NOMO-1 (cell line): ENCODE measurements around the gene SDSL.

Source experiments
- DNase-seq, 2 experiments: peaks; one replicate each; lab custom pipeline; 2025; ENCODE audit not compliant: unreplicated experiment in 2 of 2; lab: John Stamatoyannopoulos, UW

Gene SDSL

DNA sequence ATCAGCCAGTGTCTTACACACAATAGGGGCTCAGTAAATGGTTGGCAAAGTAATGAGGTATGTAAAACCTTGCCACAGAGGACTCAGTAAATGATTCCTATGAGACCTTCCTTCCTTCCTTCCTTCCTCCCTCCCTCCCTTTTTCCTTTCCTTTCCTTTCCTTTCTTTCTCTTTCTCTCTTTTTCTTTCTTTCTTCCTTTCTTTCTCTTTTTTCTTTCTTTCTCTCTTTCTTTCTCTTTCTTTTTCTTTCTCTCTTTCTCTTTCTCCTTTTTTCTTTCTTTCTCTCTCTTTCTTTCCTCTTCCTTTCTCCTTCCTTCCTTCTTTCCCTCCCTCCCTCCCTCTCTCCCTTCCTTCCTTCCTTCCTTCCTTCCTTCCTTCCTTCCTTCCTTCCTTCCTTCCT lies 26.0 kb upstream of the SDSL start:
- no peak for DNase-seq

DNA sequence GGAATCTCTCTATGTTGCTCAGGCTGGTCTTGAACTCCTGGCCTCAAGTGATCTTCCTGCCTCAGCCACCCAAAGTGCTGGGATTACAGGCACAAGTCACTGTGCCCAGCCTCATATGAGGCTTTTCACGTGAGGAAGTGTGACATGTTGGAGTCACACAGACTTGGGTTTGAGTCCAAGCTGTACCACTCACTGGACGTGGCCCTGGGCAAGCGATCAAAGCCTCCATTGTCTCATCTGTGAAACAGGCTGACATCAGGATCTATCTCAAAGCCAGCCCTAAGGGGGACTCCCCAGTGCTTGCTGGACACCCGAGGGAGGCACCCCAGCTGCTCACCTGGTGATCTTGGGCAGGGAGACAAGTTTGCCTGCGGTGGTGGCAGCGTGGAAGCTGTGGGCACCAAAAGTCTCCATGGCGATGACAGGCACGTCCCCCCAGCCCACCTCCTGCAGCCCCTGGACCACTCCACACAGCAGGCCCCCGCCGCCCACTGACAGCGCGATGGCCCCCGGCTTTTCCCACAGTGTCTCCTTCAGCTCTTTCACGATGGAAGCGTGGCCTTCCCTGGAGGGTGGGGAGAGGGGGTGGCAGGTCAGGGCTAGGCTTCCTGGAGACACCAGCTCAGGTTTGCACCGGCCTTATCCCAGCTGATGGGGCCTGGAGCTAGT lies 25.2 kb upstream of the SDSL start:
- DNase-seq = no peak

DNA sequence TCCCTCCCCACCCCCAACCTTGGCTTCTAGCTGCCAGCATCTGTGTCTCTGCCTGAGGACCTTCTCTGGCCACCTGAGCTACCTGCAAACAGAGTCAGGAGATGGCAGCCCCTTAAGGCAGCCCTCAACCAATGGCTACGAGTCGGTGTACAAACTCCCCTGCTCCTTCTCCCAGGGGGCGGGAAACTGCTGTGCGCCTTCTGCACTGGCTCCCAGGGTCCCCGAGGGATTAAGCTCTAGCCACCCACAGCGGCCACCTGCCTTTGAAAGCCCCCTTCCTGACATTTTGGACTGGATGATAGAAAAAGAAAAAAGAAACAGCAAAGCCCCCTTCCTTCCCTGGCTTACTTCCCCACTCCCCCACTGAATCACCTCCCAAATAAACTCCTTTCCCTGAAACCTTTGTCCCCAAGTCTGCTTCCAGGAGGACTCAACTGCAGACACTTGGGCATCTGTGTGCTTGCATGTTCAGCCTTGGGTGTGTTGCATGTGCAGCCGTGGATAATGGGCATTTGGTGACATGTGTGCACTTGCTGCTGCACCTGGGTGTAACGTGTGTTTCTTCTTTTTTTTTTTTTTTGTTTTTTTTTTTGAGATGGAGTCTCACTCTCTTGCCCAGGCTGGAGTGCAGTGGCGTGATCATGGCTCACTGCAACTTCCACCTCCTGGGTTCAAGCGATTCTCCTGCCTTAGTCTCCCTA lies 24.5 kb upstream of the SDSL start:
- DNase-seq = no peak

DNA sequence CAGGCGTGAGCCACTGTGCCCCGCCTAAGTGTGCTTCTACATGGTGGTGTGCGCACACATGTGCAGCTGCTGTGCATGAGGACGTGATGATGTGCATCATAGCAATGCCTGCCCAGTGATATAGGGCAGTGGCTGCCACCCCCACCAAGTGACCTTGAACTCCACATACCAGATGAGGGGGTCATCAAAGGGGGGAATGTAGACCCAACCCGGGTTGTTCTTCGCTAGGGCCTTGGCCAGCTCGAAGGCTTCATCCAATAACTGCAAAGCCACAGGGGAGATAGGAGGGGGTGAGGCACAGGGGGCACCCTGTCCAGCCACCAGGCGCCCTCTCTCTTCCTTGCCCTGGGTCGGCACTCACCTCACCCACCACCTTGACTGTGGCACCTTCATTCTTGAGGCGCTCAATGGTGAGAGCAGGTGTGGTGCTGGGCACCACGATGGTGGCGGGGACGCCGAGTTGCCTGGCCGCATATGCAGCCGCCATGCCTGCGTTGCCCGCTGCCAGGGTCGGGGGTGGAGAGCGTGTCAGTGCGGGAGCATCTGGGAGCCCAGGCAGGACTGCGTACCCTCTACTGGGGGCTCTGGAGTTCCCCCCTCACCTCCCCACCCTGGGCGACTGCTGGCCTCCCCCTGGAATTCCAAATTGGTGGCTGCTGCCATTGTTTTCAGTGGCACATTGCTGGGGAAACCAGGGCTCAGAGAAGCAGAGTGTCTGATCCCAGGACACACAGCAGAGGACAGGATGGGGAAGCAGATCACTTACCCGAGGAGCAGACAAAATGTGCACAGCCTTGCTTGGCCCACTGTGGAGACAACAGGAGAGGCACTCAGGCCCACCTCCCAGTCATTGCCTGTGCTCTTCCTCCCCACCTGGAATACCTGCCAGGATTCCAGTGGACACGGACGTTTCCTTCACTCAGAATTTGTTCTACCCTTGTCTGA lies 23.6 kb upstream of the SDSL start:
- no peak for DNase-seq

DNA sequence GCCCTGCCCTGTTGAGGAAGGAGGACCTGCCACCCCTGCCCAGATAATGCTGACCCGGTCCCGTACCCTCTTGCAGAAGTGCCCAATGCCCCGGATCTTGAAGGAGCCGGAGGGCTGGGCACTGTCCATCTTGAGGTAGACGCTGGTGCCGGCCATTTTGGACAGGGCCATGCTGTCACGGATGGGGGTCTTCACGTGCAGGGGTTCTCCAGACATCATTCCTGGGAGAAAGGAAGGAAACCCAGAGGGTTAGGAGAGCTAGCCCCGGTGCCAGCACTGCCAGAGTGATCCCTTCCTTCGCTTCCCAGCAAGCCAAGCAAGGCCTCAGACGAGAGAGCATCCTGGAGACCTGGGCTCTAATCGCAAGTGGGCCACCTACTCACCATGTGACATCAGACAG lies 22.7 kb upstream of the SDSL start:
- no peak for DNase-seq

DNA sequence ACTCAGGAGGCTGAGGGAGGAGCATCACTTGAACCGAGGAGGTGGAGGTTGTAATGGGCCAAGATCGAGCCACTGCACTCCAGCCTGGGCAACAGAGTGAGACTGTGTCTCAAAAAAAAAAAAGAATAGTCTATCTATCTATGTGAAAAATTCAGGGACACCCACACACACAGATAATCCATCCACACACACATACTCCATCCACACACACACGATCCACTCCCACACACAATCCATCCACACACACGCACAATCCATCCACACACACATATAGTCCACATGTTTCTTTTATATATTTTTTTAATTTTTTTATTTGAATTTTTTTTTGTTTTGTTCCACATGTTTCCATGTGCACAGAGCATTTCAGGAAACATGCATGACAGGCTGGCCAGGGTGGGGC lies 21.8 kb upstream of the SDSL start:
- DNase-seq = no peak

DNA sequence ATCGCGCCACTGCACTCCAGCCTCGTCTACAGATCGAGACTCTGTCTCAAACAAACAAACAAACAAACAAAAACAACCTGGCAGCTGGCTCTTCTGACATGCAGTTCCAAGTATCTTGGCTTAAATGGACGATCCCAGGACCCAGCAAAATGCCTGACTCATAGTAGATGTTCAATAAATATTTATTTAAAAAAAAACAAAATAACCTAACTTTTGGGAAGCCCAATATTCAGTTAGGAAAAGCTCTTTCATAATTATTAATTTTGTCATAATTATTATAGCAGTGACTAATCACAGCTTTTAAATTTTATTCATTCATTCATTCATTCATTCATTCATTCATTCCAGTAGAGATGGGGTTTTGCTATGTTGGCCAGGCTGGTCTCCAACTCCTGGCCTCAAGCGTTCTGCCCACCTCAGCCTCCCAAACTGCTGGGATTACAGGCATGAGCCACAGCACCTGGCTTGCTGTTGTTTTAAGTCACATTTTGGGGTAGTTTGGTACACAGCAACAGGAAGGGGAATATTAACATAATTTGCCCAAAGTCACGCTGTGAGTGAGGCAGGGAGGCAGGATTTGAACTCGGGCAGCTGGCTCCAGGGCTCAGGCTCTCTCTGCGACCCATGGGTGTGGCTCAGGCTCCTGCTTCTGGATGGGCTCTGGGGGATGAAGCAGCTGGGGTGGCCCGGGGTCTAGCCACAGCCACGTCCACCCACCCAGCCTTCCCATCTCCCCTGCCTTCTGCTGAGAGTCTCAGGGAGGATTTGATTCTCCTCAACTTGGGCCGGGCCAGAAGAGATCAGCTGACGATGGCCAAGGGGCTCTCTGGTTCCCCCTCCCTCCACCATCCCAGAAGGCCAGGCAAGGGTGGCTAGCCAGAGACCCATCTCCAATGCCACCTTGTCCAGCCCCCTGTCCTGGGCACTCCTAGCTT lies 20.8 kb upstream of the SDSL start:
- DNase-seq = no peak

DNA sequence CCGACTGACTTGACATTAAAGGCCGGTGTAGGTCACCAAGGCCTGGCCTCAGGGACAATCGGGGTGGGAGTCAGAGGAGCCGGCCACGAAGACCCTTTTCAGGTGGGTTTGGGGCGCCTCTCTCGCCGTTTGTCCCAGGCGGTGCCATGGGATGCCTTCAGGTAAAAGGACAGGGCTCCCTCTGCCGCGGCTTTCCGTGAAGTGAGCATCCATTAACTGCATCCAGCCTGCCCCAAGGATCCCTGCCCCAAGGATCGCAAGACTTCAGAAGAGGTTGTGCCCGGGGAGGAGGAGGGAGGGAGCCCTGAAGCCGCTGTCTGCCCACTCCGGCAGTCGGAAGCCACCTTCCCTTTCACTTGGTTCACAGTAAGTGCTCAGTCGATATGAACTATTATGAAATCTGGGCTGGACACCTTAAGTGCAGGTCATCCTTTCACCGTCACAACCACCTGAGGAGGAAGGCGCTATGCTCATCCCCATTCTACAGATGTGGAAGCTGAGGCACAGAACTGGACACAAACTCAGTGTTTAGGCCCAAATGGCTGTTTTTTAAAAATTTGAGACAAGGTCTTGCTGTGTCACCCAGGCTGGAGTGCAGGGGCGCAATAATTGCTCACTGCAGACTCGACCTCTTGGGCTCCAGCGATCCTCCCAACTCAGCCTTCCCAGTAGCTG lies 19.5 kb upstream of the SDSL start:
- no peak for DNase-seq

DNA sequence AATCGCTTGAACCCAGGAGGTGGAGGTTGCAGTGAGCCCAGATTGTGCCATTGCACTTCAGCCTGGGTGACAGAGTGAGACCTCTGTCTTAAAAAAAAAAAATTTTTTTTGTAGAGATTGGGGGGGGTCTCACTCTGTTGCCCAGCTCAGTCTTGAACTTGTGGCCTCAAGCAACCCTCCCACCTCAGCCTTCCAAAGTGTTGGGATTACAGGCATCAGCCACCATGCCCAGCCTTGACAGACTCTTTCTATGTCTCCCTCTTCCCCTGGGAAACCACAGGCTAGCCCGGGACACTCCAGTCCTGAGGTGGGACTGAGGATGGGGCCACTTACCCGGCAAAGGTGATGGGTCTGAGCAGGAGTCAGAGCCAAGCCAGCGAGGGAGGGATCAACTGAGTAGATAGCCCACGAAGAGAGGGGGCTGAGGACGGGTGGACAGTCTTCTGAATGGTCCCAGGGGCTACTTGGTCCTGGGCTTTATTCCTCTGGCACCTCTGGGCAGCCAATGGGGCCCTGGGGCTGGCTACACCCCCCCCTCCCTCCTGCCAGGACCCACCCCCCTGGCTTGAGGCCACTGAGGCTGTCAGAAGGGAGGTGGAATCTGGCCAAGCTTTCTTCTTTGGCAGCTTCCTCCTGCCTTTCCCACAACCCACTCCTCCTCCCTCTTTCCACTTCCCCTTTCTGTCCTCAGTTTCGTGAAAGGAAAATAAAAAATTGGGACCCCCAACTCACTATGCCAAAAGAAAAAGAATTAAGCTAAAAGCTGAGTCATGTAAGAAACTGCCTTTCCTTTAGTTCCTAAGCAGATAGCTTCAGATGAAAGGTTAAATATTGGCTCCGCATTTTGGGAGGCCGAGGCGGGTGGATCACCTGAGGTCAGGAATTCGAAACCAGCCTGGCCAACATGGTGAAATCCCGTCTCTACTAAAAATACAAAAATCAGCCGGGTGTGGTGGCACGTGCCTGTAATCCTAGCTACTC lies 18.5 kb upstream of the SDSL start, which contains the start of gene SDS:
TSS of gene SDS (minus strand) at position 453 of the 981 bp plus-strand sequence. CDS start 4,179 bp downstream, outside the sequence.
- peak; percentile 13 to 21 for DNase-seq

DNA sequence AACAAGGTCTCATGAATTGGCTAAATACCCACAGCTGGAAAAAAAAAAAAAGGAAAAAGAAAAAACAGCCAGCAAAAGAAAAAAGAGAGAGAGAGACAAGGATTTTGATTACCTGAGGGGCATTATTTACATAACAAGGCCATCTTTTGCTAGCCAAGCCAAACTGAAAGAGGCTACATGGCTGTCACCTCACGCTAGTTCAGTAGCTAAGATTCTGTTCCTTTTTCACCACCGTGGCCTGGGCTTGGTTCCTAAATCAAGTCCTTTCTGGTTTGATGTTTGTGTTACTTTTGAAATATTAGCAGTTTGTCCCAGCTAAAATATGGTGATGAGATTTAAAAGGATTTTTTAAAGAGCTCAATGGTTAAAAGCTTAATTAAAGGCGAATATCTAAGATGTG lies 16.5 kb upstream of the SDSL start:
- peak; percentile 34 to 56 for DNase-seq

DNA sequence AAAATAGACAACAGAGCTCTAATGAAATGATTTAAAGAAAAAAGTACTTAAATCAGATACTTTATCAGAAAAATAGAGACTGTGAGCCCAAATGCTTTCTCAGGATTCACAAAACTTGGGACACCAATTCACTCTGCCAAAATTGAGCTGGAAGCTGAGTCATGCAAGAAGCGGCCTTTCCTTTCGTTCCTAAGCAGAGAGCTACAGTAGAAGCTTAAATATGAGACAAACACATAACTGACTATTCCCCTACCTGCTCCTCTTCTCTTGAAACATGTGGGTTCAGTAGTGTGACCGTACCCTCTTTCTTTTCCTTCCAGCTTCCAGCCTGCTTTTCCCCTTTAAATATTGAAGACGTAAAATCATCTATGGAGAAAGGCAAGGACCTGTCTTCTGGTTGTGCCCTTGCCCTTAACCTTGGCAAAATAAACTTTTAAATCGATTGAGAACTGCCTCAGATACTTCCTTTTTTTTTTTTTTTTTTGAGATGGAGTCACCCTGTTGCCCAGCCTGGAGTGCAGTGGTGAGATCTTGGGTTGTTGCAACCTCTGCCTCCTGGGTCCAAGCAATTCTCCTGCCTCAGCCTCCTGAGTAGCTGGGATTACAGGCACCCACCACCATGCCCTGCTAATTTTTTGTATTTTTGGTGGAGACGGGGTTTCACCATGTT lies 14.1 kb upstream of the SDSL start:
- peak; percentile 48 to 64 for DNase-seq

DNA sequence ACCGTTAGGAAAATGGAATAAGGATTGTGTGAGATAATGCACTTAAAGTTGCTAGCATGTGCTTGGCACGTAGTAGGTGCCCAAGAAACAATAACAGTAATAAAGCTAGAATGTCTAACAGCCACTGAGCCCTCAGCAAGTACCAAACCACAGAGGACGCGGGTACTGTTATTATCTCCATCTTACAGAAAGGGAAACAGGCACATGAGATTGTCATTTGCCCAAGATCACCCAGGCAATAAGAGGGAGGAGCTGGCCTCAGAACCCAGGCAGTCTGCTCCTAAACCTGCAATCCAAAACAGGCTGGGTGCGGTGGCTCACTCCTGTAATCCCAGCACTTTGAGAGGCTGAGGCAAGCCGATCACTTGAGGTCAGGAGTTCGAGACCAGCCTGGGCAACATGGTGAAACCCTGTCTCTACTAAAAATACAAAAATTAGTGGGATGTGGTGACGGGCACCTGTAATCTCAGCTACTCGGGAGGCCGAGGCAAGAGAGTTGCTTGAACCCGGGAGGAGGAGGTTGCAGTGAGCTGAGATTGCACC lies 13.4 kb upstream of the SDSL start:
- no peak for DNase-seq

DNA sequence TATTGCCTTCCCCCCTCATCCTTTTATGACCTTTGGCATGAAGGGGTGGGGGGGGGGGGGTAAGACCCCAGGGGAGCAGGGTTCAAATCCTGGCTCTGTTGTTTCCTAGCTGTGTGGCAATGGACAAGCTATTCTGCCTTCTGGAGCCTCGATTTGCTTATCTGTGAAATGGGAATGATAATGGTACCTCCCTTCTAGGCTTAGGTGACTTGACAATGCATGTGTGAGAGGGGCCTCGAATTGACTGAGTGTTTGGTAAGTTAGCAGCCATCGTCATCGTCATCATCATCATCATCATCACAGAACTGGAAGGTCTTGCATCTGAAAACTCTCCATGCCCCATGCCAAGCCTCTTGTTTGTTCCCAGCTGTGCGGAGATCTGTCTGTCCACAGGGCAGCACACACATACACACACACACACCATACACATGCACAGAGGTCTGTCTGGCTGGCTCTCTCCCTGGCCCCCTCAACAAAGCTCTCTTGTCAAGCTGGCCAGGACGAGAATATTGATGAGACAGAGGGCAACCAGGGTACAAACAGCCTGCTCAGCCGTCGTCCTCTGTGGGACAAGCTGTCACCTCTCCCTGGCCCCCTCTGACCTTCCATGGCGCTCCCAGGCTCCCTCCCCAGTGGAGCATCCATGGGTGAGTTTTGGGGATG lies 12.6 kb upstream of the SDSL start:
- no peak for DNase-seq

DNA sequence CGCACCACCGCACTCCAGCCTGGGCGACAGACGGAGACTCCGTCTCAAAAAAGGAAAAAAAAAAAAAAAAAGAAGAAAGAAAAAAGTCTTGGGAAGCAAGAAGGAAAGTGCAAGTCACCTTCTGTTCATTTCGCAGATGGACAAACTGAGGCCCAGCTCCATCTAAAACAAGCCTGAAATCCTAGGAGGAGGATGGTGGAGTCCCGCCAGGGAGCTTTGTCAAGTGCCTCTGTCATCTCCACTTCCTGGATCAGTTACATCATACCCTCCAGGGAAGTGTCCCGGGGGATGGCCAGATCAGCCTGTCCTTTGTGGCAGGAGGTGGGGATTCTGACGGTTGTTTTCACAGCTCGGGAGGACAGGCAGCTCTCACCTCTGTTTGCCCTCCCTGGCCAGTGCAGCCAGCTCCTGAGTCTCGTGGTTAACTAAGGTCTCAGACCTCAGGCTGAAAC lies 8.7 kb upstream of the SDSL start:
- DNase-seq = no peak

DNA sequence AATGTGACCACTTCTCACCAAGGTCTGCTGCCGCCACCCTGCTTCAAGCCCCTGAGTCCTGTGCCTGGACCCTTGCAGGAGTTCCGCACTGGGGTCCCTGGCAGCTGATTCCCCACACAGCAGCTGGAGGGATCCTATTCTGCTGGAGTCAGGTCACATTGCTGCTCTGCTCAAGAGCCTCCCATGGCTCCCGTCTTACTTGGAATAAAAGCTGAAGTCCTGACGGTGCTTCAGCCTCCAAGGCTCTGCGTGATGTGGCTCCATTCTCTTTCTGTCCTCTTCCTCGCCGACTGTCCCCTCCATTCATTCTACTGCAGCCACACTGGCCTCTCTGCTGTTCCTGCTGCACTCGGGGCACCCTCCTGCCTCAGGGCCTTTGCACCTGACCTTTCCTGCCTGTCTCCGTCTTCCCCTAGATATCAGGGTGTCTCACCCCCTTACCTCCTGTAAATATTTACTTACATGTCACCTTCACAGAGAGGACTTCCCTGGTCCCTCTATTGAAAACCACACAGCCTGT lies 7.6 kb upstream of the SDSL start:
- DNase-seq = no peak

DNA sequence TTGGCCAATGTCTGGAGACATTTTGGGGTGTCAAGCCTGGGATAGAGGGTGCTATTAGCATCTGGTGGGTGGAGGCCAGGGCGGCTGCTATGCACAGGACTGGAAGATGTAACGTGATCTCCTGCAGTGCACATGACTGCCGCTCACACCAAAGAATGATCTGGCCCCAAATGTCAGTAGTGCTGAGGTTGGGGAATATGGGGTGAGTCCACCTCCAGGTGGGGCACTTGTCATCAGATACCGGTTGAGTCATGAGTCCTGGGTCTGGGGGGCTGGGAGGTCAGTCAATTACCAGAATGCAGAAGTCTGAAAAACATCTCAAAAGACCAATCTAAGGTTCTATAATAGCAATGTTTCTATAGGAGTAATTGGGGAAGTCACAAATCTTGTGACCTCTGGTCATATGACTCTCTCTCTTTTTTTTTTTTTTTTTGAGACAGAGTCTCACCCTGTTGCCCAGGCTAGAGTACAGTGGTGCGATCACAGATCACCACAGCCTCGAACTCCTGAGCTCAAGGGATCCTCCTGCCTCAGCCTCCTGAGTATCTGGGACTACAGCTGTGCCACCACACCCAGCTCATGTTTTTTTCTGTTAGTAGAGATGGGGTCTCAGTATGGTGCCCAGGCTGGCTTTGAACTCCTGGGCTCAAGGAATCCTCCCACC lies 6.0 kb upstream of the SDSL start:
- DNase-seq = peak; percentile 59 to 73
